Thyroid gland (tissue), 4 donors: ENCODE data around the gene COX7A2.

Source experiments
- POLR2A ChIP-seq, 2 donors: fragments of 450-650 bp; IDR thresholded peaks; one replicate each; pipeline ENCODE4 v1.6.1; 2017; ENCODE audit warnings: antibody characterized with exemption in 2 of 2, mild to moderate bottlenecking in 2 of 2, moderate library complexity in 1 of 2
- TF ChIP-seq, protein P1 (sequence below), 6 experiments: fragments of 200-600 bp in 3 of 6; fragments of 450-650 bp in 3 of 6; sonication (generic) in 3 of 6; IDR thresholded peaks; one replicate each; pipeline ENCODE4 v1.5.1; 2016 to 2019; ENCODE audit warnings: antibody characterized with exemption in 6 of 6, mild to moderate bottlenecking in 2 of 6, inconsistent platforms in 1 of 6, moderate library complexity in 1 of 6

DNA sequence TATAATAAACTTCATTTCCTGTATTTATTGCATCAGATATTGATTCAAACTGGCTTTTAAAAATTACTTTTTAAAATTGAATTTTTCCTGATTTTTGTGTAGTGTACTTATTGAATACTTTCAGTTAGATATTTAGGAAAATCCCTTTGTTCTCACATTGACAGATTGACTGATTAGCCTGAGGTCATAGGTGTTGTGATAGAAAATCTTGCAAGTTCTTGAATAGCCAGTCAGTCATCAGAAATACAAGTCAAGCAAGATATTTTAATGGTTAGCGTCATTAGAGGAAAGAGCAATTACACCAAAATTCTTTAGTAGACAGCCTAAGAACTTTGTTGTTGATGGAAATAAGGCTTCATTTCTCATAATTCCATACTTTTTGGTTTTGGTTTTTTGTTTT, 44.4 kb upstream of the COX7A2 start:
- TF ChIP-seq POLR2A (IDR thresholded peaks at IDR 0.05), result no peak
- TF ChIP-seq, protein P1, sequence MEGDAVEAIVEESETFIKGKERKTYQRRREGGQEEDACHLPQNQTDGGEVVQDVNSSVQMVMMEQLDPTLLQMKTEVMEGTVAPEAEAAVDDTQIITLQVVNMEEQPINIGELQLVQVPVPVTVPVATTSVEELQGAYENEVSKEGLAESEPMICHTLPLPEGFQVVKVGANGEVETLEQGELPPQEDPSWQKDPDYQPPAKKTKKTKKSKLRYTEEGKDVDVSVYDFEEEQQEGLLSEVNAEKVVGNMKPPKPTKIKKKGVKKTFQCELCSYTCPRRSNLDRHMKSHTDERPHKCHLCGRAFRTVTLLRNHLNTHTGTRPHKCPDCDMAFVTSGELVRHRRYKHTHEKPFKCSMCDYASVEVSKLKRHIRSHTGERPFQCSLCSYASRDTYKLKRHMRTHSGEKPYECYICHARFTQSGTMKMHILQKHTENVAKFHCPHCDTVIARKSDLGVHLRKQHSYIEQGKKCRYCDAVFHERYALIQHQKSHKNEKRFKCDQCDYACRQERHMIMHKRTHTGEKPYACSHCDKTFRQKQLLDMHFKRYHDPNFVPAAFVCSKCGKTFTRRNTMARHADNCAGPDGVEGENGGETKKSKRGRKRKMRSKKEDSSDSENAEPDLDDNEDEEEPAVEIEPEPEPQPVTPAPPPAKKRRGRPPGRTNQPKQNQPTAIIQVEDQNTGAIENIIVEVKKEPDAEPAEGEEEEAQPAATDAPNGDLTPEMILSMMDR (IDR thresholded peaks at IDR 0.05), result no peak
